ENCODE measurements around the gene CALU.
A peak's percentile ranks its signal among the peaks of the same experiment; 100 is the strongest.

Gene CALU

DNA sequence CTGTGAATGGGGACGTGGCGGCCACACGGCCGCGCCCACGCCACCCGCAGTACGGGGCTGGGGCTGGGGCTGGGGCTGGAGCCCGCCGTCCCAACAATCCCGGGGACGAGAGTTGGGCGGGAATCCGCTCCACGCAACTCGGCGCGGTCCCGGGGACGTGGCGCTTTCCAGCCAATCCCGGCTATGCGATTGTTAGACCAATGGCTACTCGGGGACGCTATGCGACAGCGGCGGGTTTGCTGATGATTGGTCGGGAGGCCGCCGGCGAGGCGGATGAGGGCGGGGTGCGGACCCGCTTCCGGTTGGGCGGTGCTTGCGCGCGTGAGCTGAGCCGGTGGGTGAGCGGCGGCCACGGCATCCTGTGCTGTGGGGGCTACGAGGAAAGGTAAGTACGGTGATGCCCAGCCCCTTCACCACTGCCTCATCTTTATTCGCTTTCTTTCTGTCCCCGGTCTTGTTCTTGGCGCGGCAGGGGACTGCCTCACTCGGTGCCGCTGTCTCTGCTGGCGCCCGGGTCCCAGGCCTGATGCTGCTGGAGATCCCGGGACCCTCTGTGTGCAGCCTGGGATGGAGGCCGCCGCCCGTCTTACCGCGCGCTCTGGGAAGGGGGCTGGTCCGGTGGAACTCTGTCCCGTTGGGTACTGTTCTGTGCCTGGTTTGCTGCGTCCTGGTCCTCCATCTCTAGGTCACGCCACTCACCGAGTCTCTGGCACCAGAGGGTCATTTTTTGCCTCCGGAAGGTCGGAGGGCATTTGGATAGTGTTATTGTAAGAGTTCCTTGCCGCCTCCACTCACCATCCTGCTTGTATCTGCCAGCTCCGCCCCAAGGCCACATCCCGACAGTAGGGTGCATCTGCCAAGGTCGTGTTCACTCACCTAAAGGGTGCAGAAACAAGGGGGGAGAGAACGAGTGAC is at the start of gene CALU:
Gene CALU, plus strand, starts transcription at position 312 of the 915 bp plus-strand sequence. CDS start 9,225 bp downstream, outside the sequence.
- peak; percentile 93 for DNase-seq

- DNase-seq = no peak
Measured at GRCh38 chr7:128691227-128691626, 47.9 kb upstream of the CALU start.

- DNase-seq = no peak
Measured at GRCh38 chr7:128692623-128693270, 46.4 kb upstream of the CALU start.

- no peak for DNase-seq
Measured at GRCh38 chr7:128693373-128694015, 45.7 kb upstream of the CALU start.

- no peak for DNase-seq
Measured at GRCh38 chr7:128694738-128695137, 44.4 kb upstream of the CALU start.

DNA sequence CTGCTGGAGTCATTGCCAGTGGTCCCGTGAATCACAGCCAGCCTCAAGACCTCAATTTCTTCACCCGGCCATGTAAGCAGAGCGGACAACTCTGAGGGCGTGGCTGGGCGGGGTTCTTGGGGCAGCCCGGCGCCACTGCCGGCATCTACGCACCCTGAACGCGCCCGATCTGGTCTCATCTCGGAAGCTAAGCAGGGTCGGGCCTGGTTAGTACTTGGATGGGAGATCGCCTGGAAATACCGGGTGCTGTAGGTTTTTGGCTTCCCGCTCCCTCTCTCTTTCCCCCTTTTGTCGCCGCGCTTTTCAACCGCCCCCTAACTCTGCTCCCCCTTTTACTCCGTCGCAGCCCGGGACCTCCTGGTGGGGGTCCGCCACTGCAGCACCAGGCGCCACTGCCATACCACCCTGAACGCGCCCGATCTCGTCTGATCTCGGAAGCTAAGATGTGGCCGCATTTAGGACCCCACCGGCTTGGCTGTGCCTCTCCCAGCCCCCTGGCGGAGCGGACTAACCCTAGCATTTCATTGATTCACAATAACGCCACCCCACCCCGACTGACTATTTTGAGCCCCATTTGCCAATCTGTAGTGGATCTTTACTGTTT is 41.8 kb upstream of the CALU start:
- DNase-seq = peak; percentile 13

GRCh38 chr7:128699196-128699712 is 39.9 kb upstream of the CALU start:
- no peak for DNase-seq

DNA sequence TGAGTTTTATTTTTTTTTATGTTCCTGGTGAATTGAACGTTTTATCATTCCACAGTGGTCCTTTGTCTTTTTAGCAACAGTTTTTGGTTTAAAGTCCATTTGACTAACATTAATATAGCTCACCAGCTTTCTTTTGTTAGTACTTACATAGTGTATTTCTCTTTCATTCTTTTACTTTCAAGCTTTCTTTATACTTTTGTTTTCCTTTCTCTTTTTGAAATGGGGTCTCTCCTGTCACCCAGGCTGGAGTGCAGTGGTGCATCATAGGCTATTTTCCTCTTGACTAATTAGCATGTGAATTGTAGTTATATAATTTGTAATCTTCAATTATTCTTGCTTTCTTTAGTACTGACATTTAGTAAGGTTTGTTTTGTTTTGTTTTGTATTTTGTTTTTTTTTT is 39.3 kb upstream of the CALU start:
- DNase-seq = no peak

GRCh38 chr7:128701062-128701785 is 37.9 kb upstream of the CALU start:
- DNase-seq = no peak

- DNase-seq = no peak
Measured at GRCh38 chr7:128703609-128704241, 35.4 kb upstream of the CALU start.

GRCh38 chr7:128705891-128706333 is 33.2 kb upstream of the CALU start:
- DNase-seq = no peak

DNA sequence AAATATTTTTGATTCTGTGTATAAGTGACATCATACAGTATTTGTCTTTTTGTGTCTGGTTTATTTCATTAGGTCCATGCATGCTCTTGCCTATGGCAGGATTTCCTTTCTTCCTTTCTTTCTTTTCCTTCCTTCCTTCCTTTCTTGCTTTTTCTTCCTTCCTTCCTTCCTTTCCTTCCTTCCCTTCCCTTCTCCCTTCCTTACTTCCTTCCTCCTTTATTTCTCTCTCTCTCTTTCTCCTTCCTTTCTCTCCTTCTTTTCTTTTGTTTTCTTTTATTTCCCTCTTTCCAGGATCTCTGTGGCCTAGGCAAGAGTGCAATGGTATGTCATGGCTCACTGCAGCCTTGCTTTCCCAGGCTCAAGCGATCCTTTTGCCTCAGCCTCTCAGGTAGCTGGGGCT is 31.4 kb upstream of the CALU start:
- no peak for DNase-seq

GRCh38 chr7:128708235-128708634 is 30.9 kb upstream of the CALU start:
- no peak for DNase-seq

DNA sequence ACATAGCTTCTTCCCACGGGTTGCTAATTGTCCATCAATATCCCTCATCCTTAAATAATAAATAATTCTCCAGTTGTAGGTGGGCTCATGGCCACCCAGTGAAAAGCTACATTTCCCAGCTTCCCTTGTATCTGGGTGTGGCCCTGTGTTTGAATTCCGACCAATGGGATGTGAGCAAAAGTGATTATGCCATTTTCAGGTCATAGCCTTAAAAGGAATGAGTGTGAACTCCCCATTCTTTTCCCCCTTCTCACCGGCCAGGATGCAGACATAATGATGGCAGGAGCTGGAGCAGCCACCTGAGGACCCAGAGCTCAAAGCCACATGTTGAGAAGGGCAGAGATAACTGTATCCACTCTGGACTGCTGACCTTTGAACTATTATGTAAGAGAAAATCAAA is 30.3 kb upstream of the CALU start:
- no peak for DNase-seq

DNA sequence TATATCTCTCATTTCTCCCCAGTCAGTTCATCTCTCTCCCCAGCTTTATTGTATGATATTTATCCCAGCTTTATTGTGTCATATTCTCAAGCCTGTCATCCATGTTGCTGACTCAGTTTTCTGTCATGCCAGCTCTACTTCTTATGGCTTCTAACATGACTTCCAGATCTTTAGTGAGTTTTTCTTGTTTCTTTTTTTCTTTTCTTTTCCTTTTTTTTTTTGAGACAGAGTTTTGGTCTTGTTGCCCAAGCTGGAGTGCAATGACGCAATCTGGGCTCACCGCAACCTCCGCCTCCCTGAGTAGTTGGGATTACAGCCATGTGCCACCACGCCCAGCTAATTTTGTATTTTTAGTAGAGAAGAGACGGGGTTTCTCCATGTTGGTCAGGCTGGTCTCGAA is 28.7 kb upstream of the CALU start:
- DNase-seq = no peak

DNA sequence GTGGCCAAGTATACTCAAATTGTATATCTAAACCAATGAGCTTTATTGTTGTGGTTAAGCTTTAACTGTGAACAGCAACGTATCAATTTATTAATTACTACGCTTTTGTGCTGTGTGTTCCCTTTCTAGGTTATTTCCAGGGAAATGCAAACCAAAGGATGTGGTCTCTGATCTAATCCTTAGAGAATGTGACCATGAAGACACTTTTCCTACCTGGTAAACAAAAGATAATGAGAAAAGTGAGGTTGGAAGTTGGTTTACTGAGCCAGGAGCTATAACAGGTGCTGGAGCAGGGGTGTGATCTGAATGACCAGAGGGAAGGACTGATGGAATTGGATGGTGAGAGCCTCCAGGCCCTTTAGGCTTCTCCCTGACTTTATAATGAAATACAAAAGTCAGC is 25.4 kb upstream of the CALU start:
- DNase-seq = no peak

DNA sequence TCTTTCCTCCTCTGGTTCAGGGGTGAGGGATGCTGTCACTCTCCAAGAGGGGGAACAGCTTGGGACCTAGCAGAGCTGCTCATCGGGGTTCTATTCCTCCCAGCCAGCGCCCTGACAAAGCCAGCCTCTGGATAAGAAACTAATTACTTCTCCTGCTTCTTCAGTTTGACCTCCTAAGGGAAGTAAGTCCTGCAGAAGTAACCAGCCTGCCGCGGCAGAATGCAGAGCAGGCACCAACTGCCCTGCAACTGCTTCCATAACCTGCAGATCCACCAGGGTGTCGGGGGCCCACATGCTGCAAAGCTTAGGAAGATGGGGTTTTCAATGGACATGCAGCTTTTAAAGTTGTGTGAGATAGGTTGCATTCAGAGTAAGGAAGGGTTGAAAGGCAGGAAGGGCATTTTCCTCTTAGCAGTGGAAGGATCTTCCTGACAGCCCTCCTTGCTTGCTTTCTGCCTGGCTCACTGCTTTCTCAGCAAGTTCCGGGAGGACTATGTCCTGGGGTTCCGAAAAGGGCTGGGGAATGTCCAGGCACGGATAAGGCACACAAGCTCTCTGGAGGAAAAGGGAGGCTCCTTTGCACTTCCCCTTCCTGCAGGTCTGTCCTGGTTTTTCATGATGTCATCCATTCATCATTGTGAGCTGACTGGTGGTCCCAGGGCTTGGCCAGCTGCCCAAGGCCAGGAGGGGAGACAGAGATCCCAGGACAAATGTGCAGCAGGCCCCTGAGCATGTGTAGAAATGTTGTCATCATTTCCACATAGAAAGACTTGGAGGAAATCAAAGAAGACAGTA is 24.3 kb upstream of the CALU start:
- no peak for DNase-seq

- no peak for DNase-seq
Measured at GRCh38 chr7:128718967-128719642, 20.1 kb upstream of the CALU start.

DNA sequence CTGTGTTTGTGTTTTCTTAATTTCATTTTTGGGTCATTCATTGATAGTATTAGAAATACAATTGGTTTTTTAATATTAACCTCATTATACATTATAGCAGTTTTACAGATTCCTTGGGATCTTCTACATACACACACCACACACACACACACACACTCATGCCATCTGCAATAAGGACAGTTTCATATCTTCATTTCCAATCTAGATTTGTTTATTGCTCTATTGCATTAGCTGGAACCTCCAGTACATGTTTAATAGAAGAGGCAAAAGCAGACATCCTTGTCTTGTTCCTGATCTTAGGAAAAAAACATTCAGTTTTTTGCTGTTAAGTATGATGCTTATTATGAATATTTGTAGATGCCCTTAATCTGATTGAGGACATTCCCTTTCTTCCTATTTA is 17.8 kb upstream of the CALU start:
- no peak for DNase-seq

DNA sequence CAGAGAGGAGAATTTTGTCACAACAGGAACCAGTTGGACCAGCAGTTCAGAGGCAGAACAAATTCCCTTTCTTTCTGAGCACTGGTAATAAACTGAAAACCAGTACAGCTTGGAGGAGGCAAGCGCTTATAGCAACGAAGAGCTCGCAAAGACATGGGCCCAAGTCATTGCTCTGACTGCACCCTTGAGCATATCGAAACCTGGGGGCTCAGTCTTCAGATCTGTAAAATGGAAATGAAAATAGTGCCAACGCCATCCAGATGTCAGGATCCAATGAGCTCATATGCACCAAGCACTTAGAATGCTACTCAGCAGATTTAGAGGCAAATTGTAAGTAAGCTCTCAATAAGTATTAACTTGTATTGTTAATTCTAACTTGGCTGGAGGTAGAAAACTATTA is 14.4 kb upstream of the CALU start:
- no peak for DNase-seq

All from activated gamma-delta T cell treated with Interleukin-2 at 50 U/mL for 16 hours (primary cell).